ENCODE data around the gene PACS2. TPM values are rescaled to one million over a fixed set of nuclear protein-coding genes. Genes with fewer than 3 reads are reported as not detected.

The PACS2 gene
- total and polyA plus RNA-seq, 4 donors: 5.1 to 21.9 (median 9.8) TPM

DNA sequence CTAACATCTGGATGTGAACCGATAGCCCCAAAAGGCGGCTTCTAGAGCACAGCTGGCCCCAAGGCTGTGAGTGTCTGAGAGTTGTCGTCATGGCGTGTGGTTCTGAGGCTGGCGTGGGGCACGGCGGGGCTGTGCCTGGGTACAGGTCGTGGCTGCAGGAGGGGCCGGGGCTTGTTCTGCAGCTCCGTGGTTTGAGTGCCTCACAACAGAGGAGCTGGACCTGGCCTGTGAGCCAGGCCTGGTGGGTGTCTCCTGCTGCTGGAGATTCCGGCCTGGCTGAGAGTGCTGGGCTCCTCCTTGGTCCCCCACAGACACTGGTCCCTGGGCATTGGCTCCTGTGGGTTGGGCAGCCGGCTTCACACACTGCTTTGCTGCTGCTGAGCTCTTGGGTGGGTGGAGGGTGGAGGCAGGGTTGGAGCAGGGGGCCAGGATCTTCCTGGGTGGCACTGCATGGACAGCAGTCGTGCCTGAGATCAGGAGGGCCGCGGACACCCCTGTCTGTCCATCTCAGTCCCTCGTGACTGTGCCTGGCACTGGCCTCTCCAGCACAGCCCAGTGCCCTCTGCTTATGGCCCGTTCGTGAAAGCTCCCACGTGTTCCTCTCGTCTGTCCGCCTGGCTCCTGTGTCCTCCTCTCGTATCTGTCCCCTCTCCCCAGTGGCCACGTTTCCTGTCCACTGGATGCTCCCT lies 52.0 kb downstream of the PACS2 start:
- H3K36me3 ChIP-seq (ENCODE audit: control insufficient read depth in 4 of 4, insufficient read depth in 3 of 4, low read depth in 1 of 4, low read length in 3 of 4): peaks cover 0 to 2% (median 0%) of the 10 kb centered on the region in 4 donors
- no peak for DNase-seq (ENCODE audit: low spot score)
- no peaks in the 10 kb centered on the region for H3K4me1 ChIP-seq (ENCODE audit: control insufficient read depth in 4 of 4, insufficient read depth in 4 of 4, low read length in 3 of 4)
- H3K9ac ChIP-seq (ENCODE audit: low read depth in 1 of 2, low read length in 2 of 2): no peak overlapping the region
- TF ChIP-seq, protein P1, sequence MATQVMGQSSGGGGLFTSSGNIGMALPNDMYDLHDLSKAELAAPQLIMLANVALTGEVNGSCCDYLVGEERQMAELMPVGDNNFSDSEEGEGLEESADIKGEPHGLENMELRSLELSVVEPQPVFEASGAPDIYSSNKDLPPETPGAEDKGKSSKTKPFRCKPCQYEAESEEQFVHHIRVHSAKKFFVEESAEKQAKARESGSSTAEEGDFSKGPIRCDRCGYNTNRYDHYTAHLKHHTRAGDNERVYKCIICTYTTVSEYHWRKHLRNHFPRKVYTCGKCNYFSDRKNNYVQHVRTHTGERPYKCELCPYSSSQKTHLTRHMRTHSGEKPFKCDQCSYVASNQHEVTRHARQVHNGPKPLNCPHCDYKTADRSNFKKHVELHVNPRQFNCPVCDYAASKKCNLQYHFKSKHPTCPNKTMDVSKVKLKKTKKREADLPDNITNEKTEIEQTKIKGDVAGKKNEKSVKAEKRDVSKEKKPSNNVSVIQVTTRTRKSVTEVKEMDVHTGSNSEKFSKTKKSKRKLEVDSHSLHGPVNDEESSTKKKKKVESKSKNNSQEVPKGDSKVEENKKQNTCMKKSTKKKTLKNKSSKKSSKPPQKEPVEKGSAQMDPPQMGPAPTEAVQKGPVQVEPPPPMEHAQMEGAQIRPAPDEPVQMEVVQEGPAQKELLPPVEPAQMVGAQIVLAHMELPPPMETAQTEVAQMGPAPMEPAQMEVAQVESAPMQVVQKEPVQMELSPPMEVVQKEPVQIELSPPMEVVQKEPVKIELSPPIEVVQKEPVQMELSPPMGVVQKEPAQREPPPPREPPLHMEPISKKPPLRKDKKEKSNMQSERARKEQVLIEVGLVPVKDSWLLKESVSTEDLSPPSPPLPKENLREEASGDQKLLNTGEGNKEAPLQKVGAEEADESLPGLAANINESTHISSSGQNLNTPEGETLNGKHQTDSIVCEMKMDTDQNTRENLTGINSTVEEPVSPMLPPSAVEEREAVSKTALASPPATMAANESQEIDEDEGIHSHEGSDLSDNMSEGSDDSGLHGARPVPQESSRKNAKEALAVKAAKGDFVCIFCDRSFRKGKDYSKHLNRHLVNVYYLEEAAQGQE (IDR thresholded peaks at IDR 0.05): no peak
- TF ChIP-seq FOXA2 (IDR thresholded peaks at IDR 0.05): no peak
- no peak for TF ChIP-seq SP1 (IDR thresholded peaks at IDR 0.05)
- no peak for TF ChIP-seq FOXA1 (IDR thresholded peaks at IDR 0.05)
- TF ChIP-seq, protein P2, sequence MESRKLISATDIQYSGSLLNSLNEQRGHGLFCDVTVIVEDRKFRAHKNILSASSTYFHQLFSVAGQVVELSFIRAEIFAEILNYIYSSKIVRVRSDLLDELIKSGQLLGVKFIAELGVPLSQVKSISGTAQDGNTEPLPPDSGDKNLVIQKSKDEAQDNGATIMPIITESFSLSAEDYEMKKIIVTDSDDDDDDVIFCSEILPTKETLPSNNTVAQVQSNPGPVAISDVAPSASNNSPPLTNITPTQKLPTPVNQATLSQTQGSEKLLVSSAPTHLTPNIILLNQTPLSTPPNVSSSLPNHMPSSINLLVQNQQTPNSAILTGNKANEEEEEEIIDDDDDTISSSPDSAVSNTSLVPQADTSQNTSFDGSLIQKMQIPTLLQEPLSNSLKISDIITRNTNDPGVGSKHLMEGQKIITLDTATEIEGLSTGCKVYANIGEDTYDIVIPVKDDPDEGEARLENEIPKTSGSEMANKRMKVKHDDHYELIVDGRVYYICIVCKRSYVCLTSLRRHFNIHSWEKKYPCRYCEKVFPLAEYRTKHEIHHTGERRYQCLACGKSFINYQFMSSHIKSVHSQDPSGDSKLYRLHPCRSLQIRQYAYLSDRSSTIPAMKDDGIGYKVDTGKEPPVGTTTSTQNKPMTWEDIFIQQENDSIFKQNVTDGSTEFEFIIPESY (IDR thresholded peaks at IDR 0.05): no peak
- no peak for TF ChIP-seq GABPA (IDR thresholded peaks at IDR 0.05 in 1 of 2, conservative IDR thresholded peaks at IDR 0.05 in 1 of 2)
- TF ChIP-seq, protein P3, sequence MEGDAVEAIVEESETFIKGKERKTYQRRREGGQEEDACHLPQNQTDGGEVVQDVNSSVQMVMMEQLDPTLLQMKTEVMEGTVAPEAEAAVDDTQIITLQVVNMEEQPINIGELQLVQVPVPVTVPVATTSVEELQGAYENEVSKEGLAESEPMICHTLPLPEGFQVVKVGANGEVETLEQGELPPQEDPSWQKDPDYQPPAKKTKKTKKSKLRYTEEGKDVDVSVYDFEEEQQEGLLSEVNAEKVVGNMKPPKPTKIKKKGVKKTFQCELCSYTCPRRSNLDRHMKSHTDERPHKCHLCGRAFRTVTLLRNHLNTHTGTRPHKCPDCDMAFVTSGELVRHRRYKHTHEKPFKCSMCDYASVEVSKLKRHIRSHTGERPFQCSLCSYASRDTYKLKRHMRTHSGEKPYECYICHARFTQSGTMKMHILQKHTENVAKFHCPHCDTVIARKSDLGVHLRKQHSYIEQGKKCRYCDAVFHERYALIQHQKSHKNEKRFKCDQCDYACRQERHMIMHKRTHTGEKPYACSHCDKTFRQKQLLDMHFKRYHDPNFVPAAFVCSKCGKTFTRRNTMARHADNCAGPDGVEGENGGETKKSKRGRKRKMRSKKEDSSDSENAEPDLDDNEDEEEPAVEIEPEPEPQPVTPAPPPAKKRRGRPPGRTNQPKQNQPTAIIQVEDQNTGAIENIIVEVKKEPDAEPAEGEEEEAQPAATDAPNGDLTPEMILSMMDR (IDR thresholded peaks at IDR 0.05; ENCODE audit: low read depth, low read length, missing input control): no peak
- TF ChIP-seq, protein P4, sequence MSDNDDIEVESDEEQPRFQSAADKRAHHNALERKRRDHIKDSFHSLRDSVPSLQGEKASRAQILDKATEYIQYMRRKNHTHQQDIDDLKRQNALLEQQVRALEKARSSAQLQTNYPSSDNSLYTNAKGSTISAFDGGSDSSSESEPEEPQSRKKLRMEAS (IDR thresholded peaks at IDR 0.05): no peak
- no peak for TF ChIP-seq RAD21 (IDR thresholded peaks at IDR 0.05)
- no peak for TF ChIP-seq JUND (IDR thresholded peaks at IDR 0.05)
- TF ChIP-seq HNF4G (IDR thresholded peaks at IDR 0.05): no peak
- no peak for TF ChIP-seq YY1 (IDR thresholded peaks at IDR 0.05)
- TF ChIP-seq RXRA (IDR thresholded peaks at IDR 0.05): no peak
- no peak for TF ChIP-seq TAF1 (conservative IDR thresholded peaks at IDR 0.05)
- 93% methylated on average over 23 of the region's 23 CpGs for WGBS
- no peaks in the 10 kb centered on the region for H3K27me3 ChIP-seq (ENCODE audit: control insufficient read depth in 4 of 4, insufficient read depth in 4 of 4, low read length in 3 of 4)
- no peak overlapping the region for H3K27ac ChIP-seq (ENCODE audit: low read depth in 1 of 2, low read length in 2 of 2)
- no peak overlapping the region for H3K4me3 ChIP-seq (ENCODE audit: low read depth in 1 of 3, low read length in 3 of 3)
- no peaks in the 10 kb centered on the region for H3K9me3 ChIP-seq (ENCODE audit: control insufficient read depth in 4 of 4, low read length in 3 of 4)
